Stimulated activated CD4-positive, alpha-beta T cell treated with anti-CD3 and anti-CD28 coated beads, Interleukin-4, amount 100 ng/mL, for 24 hours (primary cell): Measurements from ENCODE around the gene POLE3.
A peak's percentile ranks its signal among the peaks of the same experiment; 100 is the strongest.
"Not testable (repeated sequence)": the region's sequence is repeated elsewhere in the genome, so short reads cannot be mapped to it uniquely, and the experiment has no call there.

Experiments used
- DNase-seq: peaks from one replicate; pipeline ENCODE4 v3.0.0-alpha.2; 2020

Gene POLE3

DNA sequence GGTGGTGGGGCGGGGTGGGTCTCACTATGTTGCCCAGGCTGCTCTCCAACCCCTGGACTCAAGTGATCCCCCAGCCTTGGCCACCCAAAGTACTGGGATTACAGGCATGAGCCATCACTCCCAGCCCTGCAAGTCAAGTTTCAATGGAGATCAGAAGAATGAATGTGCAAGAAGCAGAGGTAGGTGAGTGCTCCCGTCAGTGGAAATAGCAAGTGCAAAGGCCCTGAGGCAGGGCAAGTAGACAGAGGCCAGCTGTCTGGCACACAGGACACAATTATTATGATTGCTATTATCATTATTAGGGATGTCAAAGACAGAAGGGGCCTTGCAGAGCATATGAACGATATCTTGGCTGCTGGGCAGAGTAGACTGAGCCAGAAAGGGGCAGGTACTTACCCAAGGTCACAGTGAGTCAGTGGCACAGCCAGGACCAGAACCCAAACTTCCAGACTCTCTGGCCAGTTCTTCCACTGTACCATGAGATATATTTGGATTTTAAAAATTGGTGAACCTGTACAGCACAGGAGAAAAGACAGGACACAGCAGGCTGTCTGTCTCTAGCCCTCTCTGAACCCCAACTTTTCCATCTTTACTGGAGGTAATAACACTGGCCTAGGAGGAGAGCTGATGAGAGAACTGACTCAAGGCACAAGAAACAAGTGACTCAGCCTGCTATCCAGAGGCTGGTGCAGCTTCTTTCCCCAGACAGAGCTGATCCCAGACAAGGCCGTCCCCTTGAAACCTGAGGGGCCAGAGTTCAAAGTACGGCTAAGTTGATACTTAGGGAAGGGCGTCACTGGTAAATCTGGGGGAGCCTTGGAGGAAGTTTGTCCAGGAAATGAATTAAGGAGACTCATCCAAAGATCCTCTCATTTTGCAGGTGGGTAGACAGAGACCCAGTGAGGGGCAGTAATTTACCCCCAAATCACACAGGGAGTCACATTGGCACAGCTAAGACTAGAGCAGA lies 35.1 kb downstream of the POLE3 start:
- DNase-seq, result no peak

DNA sequence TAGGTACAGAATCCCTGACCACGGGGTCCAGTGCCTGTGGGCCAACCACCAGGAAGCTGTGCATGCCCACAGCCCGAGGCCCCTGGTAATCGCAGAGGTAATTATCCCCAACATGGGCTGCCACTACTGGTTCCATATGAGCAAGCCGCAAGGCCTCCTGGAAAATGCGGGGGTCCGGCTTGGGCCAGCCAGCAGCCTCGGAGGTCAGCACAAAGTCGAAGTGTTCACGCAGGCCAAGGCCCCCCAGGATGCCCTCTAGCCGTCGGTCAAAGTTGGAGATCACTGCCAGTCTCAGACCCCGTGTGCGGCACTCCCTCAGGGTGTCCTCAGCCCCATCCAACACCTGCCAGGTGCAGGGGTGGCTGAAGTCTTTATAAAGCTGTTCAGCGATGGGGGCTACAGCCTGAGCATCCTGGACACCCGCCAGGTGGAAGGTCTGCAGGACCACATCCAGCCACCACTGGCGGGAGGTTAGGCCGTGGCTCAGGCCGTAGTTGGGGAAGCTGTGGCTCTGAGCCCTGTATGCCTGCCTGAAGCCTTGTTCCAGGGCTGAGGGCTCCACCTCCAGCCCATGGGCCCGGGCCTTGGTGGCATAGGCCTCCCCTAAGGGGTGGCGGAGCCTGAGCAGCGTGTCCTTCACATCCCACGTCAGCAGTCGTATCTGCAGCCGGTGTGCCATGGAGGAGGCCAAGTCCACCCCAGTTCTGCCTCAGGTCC lies 36.6 kb downstream of the POLE3 start:
- DNase-seq, result no peak

GRCh38 chr9:113373256-113373655 lies 37.2 kb downstream of the POLE3 start:
- DNase-seq, result no peak

DNA sequence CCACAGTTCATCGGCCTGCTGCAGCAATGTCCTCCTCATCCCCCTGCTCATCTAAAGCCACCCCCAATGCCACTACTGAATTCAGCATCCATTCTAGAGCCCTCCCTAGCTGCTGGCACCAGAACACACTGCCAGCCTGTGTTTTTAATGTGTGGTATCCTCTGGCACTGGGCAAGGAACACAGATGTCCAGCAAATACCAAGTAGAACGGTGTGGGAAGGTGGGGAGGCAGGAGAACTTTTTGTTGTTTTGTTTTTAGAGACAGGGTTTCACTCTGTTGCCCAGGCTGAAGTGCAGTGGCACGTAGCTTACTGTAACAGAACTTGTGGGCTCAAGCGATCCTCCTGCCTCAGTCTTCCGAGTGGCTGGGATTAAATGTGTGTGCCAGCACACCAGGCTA lies 38.4 kb downstream of the POLE3 start:
- no peak for DNase-seq

- no peak for DNase-seq
These were observed 39.6 kb downstream of the POLE3 start for GRCh38 chr9:113370806-113371325.

GRCh38 chr9:113369855-113370140 lies 40.7 kb downstream of the POLE3 start:
- DNase-seq, result no peak

DNA sequence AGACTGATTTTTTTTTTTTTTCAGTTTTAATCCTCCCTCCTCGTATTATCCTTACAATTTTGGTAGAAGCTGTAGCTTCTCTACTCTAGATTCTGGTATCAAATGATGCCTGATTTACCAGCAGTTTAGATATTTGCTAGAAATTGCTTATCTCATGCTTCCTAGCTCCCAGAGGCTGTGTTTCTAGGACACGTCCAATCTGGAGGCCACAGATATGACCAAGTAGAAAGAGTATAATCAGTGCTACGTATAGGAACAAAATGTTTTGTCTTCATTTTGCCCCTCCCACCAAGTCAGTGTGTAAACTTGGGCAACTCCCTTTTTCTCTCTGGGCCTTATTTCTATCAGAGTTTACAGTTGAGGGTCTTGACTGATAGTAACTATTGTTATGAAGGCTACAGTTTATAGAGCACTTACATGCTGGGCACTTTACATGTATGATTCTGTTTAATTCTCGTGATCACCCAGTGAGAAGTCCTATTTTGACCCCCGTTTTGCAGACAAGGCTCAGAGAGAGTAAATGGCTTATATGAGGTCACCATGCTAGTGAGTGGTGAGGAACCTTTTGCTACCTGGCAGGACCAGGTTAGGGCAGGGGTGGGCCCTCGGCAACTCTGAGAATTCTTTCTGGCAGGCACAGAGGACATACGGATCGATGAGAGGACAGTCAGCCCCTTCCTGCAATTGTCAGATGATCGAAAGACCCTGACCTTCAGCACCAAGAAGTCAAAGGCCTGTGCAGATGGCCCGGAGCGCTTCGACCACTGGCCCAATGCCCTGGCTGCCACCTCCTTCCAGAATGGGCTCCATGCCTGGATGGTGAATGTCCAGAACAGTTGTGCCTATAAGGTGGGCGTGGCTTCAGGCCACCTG lies 41.3 kb downstream of the POLE3 start:
- DNase-seq, result no peak

DNA sequence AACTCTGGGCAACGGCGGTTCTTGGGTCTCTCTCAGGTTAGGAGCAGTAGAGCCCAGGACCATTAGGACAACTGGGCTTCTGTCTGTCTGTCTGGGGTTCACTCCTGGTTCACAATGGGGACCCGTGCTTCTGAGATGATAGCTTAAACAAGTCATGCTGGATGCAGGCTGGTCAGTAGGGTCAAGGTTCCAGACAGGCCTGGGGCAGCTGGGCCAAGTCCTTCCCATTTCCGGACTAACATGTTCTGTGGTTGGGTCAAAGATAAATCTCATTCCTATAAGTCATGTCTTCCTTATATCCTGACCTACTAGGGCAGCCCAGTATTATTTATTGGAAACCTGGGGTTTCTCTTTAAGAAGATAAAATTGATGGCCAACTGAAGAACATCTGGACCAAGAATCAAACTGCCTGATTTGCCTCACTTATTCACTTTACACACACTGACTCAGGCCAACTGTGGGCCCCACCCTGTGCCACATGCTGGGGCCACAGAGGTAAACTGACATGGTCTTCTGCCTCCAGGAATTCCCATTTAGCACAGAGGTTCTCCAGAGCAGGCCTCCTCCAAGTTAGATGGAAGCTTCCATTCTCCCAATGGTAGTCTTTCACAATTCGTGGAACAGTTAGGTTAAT lies 42.0 kb downstream of the POLE3 start:
- DNase-seq, result no peak

- DNase-seq, result not testable (repeated sequence)
These were observed 44.8 kb downstream of the POLE3 start for GRCh38 chr9:113365652-113366051.

GRCh38 chr9:113364951-113365350 lies 45.5 kb downstream of the POLE3 start:
- DNase-seq, result no peak

DNA sequence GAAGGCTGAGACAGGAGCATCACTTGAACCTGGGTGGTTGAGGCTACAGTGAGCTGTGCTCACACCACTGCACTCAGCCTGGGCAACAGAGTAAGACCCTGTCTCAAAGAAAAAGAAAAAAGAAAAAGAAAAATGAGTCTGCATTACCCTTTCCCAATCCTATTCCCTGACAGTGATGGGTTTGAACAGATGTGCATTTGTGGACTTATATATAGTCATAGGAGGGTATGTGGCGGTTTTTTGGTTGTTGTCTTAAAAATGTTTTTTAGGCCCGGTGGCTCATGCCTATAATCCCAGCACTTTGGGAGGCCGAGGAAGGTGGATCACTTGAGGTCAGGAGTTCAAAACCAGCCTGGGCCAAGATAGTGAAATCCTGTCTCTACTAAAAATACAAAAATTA lies 47.1 kb downstream of the POLE3 start:
- no peak for DNase-seq

- DNase-seq, result peak; percentile 32
These were observed 49.0 kb downstream of the POLE3 start for GRCh38 chr9:113361304-113362018.

- DNase-seq, result no peak
These were observed 50.1 kb downstream of the POLE3 start for GRCh38 chr9:113360242-113360842.

GRCh38 chr9:113359385-113359784 lies 51.1 kb downstream of the POLE3 start:
- DNase-seq, result no peak
